H9 (cell line): ENCODE data around the gene AK5. TPM values are rescaled to one million over a fixed set of nuclear protein-coding genes. Genes with fewer than 3 reads are reported as not detected.

ENCODE experiments used
- DNase-seq: peaks from one replicate; pipeline ENCODE4 v3.0.0-alpha.2; 2017
- H2AFZ ChIP-seq: one replicate; pipeline ENCODE4 v1.6.1; 2013; ENCODE audit warnings: mild to moderate bottlenecking, low read length, control low read depth, moderate library complexity
- H2AK5ac ChIP-seq: 2 replicates; pipeline ENCODE4 v1.6.1; 2013; ENCODE audit warnings: low read length, control low read depth, mixed read lengths; ENCODE audit not compliant: insufficient read length
- H2BK120ac ChIP-seq: one replicate; pipeline ENCODE4 v1.6.1; 2013; ENCODE audit warnings: low read depth, mild to moderate bottlenecking, low read length, control low read depth, inconsistent platforms; ENCODE audit not compliant: poor library complexity, severe bottlenecking
- H2BK12ac ChIP-seq: 2 replicates; pipeline ENCODE4 v1.6.1; 2013; ENCODE audit warnings: low read length, control low read depth, mixed read lengths, low read depth; ENCODE audit not compliant: insufficient read length
- H2BK15ac ChIP-seq: 2 replicates; pipeline ENCODE4 v1.6.1; 2013; ENCODE audit warnings: low read depth, low read length, control low read depth
- H2BK20ac ChIP-seq: one replicate; pipeline ENCODE4 v1.6.1; 2013; ENCODE audit warnings: low read depth, mild to moderate bottlenecking, low read length, control low read depth, inconsistent platforms; ENCODE audit not compliant: poor library complexity, severe bottlenecking
- H2BK5ac ChIP-seq: 2 replicates; pipeline ENCODE4 v1.6.1; 2013; ENCODE audit warnings: low read length, control low read depth, mixed read lengths; ENCODE audit not compliant: insufficient read length
- H3K14ac ChIP-seq: 2 replicates; pipeline ENCODE4 v1.6.1; 2013; ENCODE audit warnings: low read length, control low read depth; ENCODE audit not compliant: insufficient read depth
- H3K18ac ChIP-seq: 2 replicates; pipeline ENCODE4 v1.6.1; 2013; ENCODE audit warnings: low read depth, mild to moderate bottlenecking, mixed read lengths, low read length, control low read depth; ENCODE audit not compliant: insufficient read length
- H3K23ac ChIP-seq: 2 replicates; pipeline ENCODE4 v1.6.1; 2013; ENCODE audit warnings: low read length, control low read depth, mixed read lengths, low read depth; ENCODE audit not compliant: insufficient read length
- H3K23me2 ChIP-seq: 2 replicates; pipeline ENCODE4 v1.6.1; 2013; ENCODE audit warnings: low read depth, mild to moderate bottlenecking, mixed read lengths, low read length, control low read depth; ENCODE audit not compliant: insufficient read length, poor library complexity, severe bottlenecking
- H3K27ac ChIP-seq: 2 replicates; pipeline ENCODE4 v1.5.1; 2013; ENCODE audit warnings: low read length, control low read depth, mixed read lengths, low read depth; ENCODE audit not compliant: insufficient read length
- H3K27me3 ChIP-seq: 2 replicates; pipeline ENCODE4 v1.6.1; 2013; ENCODE audit warnings: low read length, control low read depth, inconsistent platforms; ENCODE audit not compliant: insufficient read depth
- H3K4ac ChIP-seq: 2 replicates; pipeline ENCODE4 v1.6.1; 2013; ENCODE audit warnings: low read depth, mild to moderate bottlenecking, control low read depth, inconsistent platforms, low read length, moderate library complexity
- H3K4me1 ChIP-seq: 2 replicates; pipeline ENCODE4 v1.6.1; 2013; ENCODE audit warnings: low read length, control low read depth, inconsistent platforms; ENCODE audit not compliant: insufficient read depth
- H3K4me2 ChIP-seq: 2 replicates; pipeline ENCODE4 v1.6.1; 2013; ENCODE audit warnings: low read length, control low read depth, mixed read lengths; ENCODE audit not compliant: insufficient read length, insufficient read depth
- H3K56ac ChIP-seq: 2 replicates; pipeline ENCODE4 v1.6.1; 2013; ENCODE audit warnings: low read depth, mild to moderate bottlenecking, mixed read lengths, low read length, control low read depth; ENCODE audit not compliant: insufficient read length
- H3K79me1 ChIP-seq: 2 replicates; pipeline ENCODE4 v1.6.1; 2013; ENCODE audit warnings: low read depth, mild to moderate bottlenecking, moderate library complexity, low read length, control low read depth, inconsistent platforms; ENCODE audit not compliant: insufficient read depth, poor library complexity, severe bottlenecking
- H3K79me2 ChIP-seq: 2 replicates; pipeline ENCODE4 v1.6.1; 2013; ENCODE audit warnings: low read length, control low read depth, inconsistent platforms; ENCODE audit not compliant: insufficient read depth
- H3K9ac ChIP-seq: 2 replicates; pipeline ENCODE4 v1.6.1; 2013; ENCODE audit warnings: low read length, control low read depth, mixed read lengths; ENCODE audit not compliant: insufficient read length; ENCODE audit errors: extremely low read depth
- H3K9me3 ChIP-seq: one replicate; pipeline ENCODE4 v1.6.1; 2013; ENCODE audit warnings: low read depth, low read length, inconsistent platforms; ENCODE audit not compliant: control insufficient read depth
- H3T11ph ChIP-seq: one replicate; pipeline ENCODE4 v1.6.1; 2013; ENCODE audit warnings: mild to moderate bottlenecking, low read length, control low read depth, inconsistent platforms
- H4K20me1 ChIP-seq: one replicate; pipeline ENCODE4 v1.6.1; 2013; ENCODE audit not compliant: control insufficient read depth, insufficient read length, insufficient read depth
- H4K5ac ChIP-seq: 2 replicates; pipeline ENCODE4 v1.6.1; 2013; ENCODE audit warnings: low read depth, mild to moderate bottlenecking, mixed read lengths, low read length, control low read depth; ENCODE audit not compliant: insufficient read length
- H4K8ac ChIP-seq: replicated peaks from 2 replicates; pipeline ENCODE4 v1.6.1; 2013; ENCODE audit warnings: low read length, control low read depth, mixed read lengths, low read depth; ENCODE audit not compliant: insufficient read length
- H4K91ac ChIP-seq: 2 replicates; pipeline ENCODE4 v1.6.1; 2013; ENCODE audit warnings: low read depth, mild to moderate bottlenecking, moderate library complexity, mixed read lengths, low read length, control low read depth; ENCODE audit not compliant: insufficient read length
- H3K27ac Mint-ChIP-seq, 3 experiments: 2 replicates in 2 of 3; 3 replicates in 1 of 3; pipeline ENCODE4 v1.8.0; 2020 to 2021; ENCODE audit warnings: mixed read lengths in 3 of 3, mild to moderate bottlenecking in 1 of 3, moderate library complexity in 1 of 3
- H3K27me3 Mint-ChIP-seq: 2 replicates; pipeline ENCODE4 v1.8.0; 2021; ENCODE audit warnings: low read depth, mild to moderate bottlenecking, moderate library complexity, mixed read lengths
- H3K36me3 Mint-ChIP-seq, 3 experiments: 2 replicates in 2 of 3; 3 replicates in 1 of 3; pipeline ENCODE4 v1.8.0; 2020 to 2021; ENCODE audit warnings: low read depth in 3 of 3, mixed read lengths in 3 of 3; ENCODE audit not compliant: insufficient read depth in 1 of 3
- H3K4me1 Mint-ChIP-seq, 2 experiments: 2 replicates each; pipeline ENCODE4 v1.8.0; 2020; ENCODE audit warnings: mixed read lengths in 2 of 2
- H3K4me3 Mint-ChIP-seq, 2 experiments: 2 replicates in 1 of 2; 3 replicates in 1 of 2; pipeline ENCODE4 v1.8.0; 2020 to 2021; ENCODE audit warnings: mild to moderate bottlenecking in 2 of 2, mixed read lengths in 2 of 2, moderate library complexity in 1 of 2
- H3K9me3 Mint-ChIP-seq, 2 experiments: 2 replicates in 1 of 2; 3 replicates in 1 of 2; pipeline ENCODE4 v1.8.0; 2020; ENCODE audit warnings: mild to moderate bottlenecking in 2 of 2, mixed read lengths in 2 of 2, moderate library complexity in 1 of 2
- WGBS: extraction: QIAGEN DNeasy Blood & Tissue Kit; methylation state at CpG from one replicate; pipeline ENCODE4 v1.1.7; 2013; ENCODE audit warnings: missing lambda C conversion rate, low lambda C conversion rate, mixed read lengths; ENCODE audit not compliant: insufficient read length; ENCODE audit errors: extremely low coverage; 5-methylcytosine and 5-hydroxymethylcytosine counted together
- total RNA-seq: library from RNA; stranded (reverse); gene quantifications from 2 replicates; pipeline ENCODE4 v1.2.1, GENCODE V29; 2021
- TF ChIP-seq, protein P1 (sequence below): fragments of 200-600 bp; sonication (generic); conservative IDR thresholded peaks from 3 replicates; pipeline ENCODE4 v1.8.0; 2021; ENCODE audit warnings: antibody characterized with exemption, mild to moderate bottlenecking

AK5 gene
- total RNA-seq, 1 experiment from 2014 or later = 2.5 TPM

DNA sequence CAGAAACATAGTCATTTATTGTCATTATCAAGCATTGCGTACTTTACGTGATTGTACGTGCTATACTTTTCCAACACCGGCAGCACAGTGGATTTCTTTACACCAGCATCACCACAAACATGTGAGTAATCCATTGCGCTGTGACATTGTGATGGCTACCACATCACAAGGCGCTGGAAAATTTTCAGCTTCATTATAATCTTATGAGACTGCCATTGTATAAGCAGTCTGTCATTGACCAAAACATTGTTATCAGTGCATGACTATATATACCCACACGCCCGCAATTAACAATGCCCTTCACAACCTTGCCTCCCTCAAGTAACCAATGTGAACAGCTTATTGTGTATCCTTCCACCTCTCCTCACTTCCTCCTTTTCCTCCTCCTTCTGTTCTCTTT lies 263.0 kb downstream of the AK5 start:
- no peak for DNase-seq
- Histone ChIP-seq H3K79me1 (no peaks in the 10 kb centered on the region), H2BK120ac (no peak overlapping the region), H2AK5ac (no peak overlapping the region), H3K18ac (no peak overlapping the region), H3K4me2 (no peak overlapping the region), H2AFZ (no peak overlapping the region), H2BK15ac (no peak overlapping the region), H2BK12ac (no peak overlapping the region), H4K5ac (no peak overlapping the region), H4K8ac (no peak overlapping the region), H4K91ac (no peak overlapping the region), H3K27ac (no peak overlapping the region), H3K9ac (no peak overlapping the region), H2BK5ac (no peak overlapping the region), H3K4me1 (no peaks in the 10 kb centered on the region), H2BK20ac (no peak overlapping the region), H3K23me2 (no peaks in the 10 kb centered on the region), H3K4ac (no peak overlapping the region), H3K14ac (no peak overlapping the region), H3K79me2 (no peaks in the 10 kb centered on the region), H3T11ph (no peak overlapping the region), H3K56ac (no peak overlapping the region), H4K20me1 (no peaks in the 10 kb centered on the region), H3K9me3 (no peaks in the 10 kb centered on the region), H3K23ac (no peak overlapping the region), H3K27me3 (no peaks in the 10 kb centered on the region)
- Mint-ChIP-seq H3K27me3 (no peaks in the 10 kb centered on the region; the same call in 1 of the 2 replicates), H3K36me3 (no peaks in the 10 kb centered on the region), H3K4me3 (no peak overlapping the region), H3K9me3 (no peaks in the 10 kb centered on the region), H3K4me1 (peaks cover 4 to 10% of the 10 kb centered on the region in 2 experiments; a peak in 3 of 4 replicates), H3K27ac (no peak overlapping the region)
- TF ChIP-seq, protein P1, sequence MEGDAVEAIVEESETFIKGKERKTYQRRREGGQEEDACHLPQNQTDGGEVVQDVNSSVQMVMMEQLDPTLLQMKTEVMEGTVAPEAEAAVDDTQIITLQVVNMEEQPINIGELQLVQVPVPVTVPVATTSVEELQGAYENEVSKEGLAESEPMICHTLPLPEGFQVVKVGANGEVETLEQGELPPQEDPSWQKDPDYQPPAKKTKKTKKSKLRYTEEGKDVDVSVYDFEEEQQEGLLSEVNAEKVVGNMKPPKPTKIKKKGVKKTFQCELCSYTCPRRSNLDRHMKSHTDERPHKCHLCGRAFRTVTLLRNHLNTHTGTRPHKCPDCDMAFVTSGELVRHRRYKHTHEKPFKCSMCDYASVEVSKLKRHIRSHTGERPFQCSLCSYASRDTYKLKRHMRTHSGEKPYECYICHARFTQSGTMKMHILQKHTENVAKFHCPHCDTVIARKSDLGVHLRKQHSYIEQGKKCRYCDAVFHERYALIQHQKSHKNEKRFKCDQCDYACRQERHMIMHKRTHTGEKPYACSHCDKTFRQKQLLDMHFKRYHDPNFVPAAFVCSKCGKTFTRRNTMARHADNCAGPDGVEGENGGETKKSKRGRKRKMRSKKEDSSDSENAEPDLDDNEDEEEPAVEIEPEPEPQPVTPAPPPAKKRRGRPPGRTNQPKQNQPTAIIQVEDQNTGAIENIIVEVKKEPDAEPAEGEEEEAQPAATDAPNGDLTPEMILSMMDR = no peak
- no CpG with 5 or more reads among the region's 8 CpGs for WGBS
